GM18870 (cell line): ENCODE data around the gene BBS2.

ENCODE experiments used
- ATAC-seq: cut with Tn5 transposase; IDR thresholded peaks from one replicate; pipeline ENCODE4 v1.9.1; 2021; ENCODE audit warnings: moderate library complexity; ENCODE audit not compliant: unreplicated experiment

Gene BBS2

DNA sequence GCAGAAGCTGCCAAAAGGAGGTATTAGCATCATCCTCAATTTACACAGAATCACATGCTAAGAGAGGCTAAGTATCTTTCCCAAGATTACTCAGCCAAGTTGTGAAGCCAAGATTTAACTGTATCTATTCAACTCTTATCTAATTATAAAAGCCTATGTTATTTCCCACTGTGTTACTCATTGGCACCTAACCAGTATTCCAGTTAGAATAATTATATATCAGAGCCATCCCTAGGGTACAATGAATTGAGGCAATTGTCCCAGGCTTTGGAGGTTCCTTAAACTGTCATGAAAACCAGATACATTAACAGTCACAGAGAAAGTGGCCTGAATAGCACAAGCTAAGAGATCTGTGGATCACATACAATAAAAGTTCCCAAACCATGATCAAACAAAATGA is 83.6 kb downstream of the BBS2 start:
- no peak for ATAC-seq
